HG03135 (cell line): ENCODE data around the gene HDAC9.

ENCODE experiments used
- ATAC-seq: cut with Tn5 transposase; IDR thresholded peaks from one replicate; pipeline ENCODE4 v1.9.1; 2021; ENCODE audit warnings: mild to moderate bottlenecking, moderate library complexity; ENCODE audit not compliant: unreplicated experiment

Gene HDAC9

DNA sequence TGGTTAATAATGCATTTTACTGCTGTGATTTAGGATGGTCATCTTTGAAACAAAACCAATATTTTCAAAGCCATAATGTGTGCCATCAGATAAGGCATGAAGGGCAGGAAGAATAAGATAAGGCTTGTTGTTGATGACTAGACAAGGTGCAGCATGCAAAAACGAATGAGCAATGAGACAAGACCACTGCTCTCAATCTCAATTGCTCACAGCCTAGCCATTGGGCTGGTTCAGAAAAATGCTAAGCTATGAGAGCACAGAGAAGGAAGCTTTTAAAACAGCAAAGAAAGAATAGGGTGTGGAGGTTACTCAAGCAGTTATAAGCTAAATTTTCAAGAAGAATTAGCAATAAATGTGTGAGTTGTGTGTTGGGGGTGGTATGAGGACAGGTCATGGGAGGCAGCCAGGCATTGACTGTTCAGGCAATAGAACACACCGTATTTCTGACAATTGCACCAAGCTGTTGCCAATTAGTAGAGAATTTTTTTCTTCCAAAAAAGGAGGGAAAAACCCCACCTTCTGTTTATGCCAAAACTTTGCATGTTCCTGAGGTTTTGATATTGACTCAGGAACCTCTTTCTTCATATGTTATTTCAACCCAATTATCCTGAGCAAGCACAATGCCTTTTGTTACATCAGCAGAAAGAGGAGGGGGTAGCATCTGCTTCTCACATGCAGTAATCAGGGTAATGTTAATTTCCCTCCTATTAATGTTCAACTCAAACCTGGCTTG lies 276.5 kb downstream of the HDAC9 start:
- no peak for ATAC-seq

- no peak for ATAC-seq
Measured at GRCh38 chr7:18772567-18772965, 277.0 kb downstream of the HDAC9 start.

DNA sequence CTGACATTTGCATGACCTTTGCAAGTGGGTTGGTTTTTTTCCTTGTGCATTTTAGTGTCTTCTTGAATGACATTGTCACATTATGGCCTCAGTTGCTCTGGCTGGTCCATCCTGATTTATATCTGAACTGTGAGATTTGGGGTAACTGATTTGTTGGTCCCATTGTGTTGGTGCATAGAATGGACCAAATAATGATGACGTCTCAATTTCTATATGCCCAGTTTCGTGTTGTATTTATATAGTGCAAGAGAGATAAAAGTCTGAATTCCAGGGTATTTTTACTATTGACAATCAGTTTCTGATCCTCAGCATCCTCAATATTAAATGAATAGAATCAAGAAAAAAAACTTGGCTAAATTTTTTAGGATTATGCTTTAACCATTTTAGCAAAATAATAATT lies 281.8 kb downstream of the HDAC9 start:
- no peak for ATAC-seq

DNA sequence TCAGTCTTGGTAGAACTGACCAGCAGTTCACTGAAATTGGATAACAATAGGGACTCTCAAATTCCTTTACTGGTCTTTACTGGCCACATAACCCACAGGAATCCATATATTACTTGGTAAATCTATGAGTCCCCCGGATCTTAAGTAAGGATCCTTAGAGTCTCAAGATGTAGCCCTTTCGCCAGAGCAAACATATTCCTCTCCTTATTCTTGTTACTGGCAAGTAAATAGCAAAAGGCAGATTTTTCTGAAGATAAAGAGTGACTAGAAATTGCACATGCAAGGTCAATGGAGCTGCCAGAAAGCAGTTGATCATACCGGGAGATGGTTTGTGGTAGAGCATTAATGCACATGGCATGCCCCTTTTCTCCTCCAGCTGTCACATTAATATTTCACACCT lies 283.0 kb downstream of the HDAC9 start:
- ATAC-seq = no peak

GRCh38 chr7:18780266-18780665 lies 284.7 kb downstream of the HDAC9 start:
- ATAC-seq = no peak

DNA sequence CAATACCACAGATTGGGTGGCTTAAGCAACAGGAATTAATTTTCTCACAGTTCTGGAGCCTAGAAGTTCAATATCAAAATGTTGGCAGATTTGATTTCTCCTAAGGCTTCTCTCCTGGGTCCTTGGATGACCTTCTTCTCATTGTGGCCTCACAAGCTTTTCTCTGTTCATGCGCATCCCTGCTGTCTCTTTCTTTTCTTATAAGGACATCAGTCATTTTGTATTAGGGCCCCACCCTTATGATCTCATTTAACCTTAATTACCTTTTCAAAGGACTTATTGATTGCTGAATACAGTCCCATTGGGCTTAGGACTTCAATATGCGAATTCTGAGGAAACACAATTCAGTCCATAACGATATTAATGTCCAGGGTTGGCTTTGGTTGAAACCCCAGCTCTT lies 285.4 kb downstream of the HDAC9 start:
- no peak for ATAC-seq

GRCh38 chr7:18786196-18786727 lies 290.7 kb downstream of the HDAC9 start:
- ATAC-seq = no peak

DNA sequence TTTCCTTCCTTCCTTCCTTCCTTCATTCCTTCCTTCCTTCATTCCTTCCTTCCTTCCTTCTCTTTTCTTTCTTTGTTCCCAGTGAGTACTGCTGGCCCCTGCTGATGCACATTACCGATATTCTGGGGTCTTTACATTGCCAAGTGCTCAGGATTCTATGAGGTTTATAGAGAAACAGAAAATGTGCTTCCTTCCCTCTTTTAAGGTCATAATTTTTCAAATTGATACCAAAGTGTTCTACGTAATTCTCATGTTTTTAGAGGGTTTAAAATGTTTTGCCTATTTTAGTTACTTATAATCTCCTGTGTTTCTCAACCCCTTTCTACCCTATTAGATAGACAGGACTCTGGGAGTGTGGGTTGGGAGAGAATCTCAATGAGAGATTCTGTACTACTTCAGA lies 291.2 kb downstream of the HDAC9 start:
- no peak for ATAC-seq

GRCh38 chr7:18788026-18788425 lies 292.5 kb downstream of the HDAC9 start:
- no peak for ATAC-seq

DNA sequence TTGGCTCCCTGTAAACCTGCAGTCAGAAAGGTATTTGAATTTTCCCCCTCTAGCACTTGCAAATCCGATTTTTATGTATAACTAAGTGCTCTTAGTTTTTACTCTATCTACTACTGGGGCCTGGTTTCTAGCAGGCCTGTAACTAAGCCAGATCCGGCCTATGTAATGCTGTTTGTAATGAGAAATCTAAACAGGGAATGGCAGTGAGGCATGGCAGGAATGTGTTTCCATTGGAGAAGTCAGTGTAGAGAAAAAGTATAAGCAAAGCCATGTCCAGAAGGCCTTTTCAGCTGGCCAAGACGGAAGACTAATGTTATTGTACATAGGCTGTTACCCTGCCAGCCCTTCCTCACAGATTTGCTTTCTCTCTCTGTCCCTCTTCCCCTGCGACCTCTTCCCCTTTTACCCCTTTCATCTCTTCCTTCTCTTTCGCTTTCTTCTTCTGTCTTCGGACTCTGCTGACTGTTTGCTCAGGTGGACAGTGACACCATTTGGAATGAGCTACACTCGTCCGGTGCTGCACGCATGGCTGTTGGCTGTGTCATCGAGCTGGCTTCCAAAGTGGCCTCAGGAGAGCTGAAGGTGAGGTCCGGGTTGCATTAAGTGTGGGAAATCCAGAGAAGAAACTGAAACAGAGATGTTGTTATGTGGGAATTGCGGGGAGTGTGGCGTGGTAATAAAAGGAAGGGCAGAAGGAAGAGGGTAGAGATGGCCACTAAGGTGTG lies 297.5 kb downstream of the HDAC9 start:
- no peak for ATAC-seq

DNA sequence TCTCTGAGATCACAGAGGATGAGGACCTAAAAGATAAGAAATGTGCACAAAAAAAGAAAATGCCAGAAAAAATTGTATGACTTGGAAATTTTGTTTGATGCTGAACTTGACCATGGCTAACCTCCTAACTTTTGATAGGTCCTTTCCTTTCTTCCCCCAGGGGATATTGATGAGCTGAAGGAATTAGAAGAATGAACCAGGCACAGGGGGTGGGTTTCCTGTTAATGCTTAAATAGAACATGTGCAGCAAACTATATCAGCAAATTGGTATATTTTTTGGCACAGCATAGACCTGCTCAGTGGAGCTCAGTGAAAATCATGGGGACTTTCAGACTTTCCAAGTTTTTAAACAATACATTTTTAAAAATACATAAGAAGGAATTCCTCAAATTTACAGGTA lies 300.7 kb downstream of the HDAC9 start:
- no peak for ATAC-seq

GRCh38 chr7:18798088-18798906 lies 302.7 kb downstream of the HDAC9 start:
- no peak for ATAC-seq

DNA sequence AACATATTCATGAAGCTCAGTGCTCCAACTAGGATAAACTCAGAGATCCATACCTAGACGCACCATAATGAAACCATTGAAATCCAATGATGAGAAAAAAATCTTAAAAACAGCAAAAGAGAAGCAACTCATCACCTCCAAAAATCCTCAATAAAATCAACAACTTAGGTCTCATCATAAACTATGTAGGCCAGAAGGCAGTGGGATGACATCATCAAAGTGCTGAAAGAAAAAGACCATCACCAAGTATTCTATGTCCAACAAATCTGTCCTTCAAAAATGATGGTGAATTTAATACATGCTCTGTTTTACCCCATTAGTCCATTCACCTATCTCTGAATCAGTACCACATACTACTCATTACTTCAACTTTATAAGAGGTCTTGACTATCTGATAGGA lies 304.4 kb downstream of the HDAC9 start:
- ATAC-seq = no peak

GRCh38 chr7:18803923-18804322 lies 308.4 kb downstream of the HDAC9 start:
- no peak for ATAC-seq

- ATAC-seq = no peak
Measured at GRCh38 chr7:18806177-18806576, 310.6 kb downstream of the HDAC9 start.

- no peak for ATAC-seq
Measured at GRCh38 chr7:18808026-18808425, 312.5 kb downstream of the HDAC9 start.

DNA sequence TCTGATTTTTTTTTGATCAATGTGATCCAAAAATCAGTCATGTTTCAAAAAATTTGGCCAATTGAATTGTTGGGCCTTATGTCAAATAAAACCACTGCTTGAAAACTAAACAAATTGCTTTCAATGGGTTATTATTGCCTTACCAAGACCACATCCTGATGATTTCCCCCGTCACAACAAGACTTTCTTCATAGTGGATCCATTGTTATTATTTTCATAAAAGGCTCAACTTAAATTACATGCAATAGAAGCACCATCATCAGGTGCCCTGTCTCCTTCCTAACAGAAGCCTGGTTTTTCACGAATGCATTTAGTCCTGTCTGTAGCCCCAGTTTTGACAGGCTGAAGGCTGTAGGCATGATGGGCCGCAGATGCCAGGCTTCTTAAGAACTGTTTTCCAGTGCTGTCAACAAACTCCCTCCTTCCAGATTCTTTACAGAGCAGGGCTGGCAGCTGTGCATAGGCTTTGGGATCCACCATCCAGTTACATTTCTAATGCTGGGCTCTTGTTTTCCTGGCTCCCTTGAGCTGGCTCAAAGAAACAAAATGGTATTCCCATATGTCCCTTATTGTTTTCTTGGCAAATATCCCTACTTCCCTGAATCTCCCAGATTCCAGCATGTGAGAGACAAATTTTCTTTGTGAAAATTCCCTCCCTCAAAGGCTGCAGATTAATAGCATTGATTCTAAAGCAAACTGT lies 319.9 kb downstream of the HDAC9 start:
- ATAC-seq = no peak

- ATAC-seq = no peak
Measured at GRCh38 chr7:18820981-18821380, 325.4 kb downstream of the HDAC9 start.

DNA sequence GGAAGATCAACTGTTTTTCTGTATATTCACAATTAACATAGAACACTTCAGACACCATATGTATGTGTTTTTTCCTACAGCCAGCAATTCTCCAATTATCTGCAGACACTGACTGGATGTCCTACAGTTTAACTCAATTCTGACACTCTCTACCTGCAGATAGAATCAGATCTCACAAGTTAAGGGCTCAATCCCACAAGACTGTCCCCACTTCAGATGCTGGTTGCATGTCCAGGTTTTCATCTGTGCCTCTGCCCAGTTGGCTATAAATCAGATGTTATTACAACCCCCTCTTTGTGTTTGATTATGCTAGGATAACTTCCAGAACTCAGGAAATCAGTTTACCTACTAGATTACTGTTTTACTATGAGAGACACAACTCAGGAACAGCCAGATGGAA lies 326.0 kb downstream of the HDAC9 start:
- no peak for ATAC-seq

DNA sequence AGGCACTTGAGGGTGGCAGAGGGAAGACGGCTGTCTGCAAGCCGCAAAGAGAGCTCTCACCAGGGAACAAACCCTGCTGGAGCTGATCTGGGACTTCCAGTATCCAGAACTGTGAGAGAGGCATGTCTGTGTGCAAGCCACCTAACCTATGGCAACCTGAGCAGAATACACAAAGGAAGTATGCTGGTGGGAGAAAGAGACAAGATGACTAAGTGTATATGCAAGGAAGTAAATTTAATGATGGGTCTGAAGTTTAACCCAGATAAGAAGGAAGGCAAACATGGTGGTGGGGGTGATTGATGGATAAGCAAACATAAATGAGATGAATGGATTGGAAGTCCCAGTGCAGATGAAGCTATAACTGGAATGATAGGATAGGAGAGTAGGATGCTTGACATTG lies 328.6 kb downstream of the HDAC9 start:
- ATAC-seq = no peak
